Measurements from ENCODE around the gene KIAA1671. TPM values are rescaled to one million over a fixed set of nuclear protein-coding genes. Genes with fewer than 3 reads are reported as not detected.

Gene KIAA1671
- total RNA-seq, 1 experiment from 2014 or later: 18.6 TPM

DNA sequence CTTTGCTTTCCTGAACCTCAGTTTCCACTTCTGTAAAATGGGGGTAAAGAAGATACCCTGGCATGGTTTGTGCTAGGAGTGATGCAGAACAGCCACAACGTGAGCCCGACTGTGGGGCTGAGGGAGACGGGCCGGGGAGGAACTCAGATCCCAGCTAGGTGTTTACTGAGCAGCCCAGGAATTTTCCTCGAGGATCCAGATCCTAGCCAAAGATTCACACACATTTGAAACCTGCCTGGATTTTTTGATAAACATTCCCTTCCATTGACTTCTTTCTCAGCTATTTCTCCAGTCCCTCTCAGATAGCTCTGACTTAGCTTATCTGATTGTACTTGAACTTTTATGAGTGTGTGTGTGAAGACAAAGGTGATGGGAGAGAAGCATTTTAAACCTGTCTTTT, 98.0 kb downstream of the KIAA1671 start:
- no peak overlapping the region for H3K4me2 ChIP-seq (ENCODE audit: low read length)
- ChIA-PET CTCF (no interaction called here), POLR2A (ENCODE audit: unreplicated experiment) (no interaction called here)
- H3K79me2 ChIP-seq (ENCODE audit: low read length): no peaks in the 10 kb centered on the region
- TF ChIP-seq EZH2phosphoT487 (IDR thresholded peaks at IDR 0.05; ENCODE audit: borderline replicate concordance, low read length) (no peak), CTCF (conservative IDR thresholded peaks at IDR 0.05; ENCODE audit: low read depth, low read length) (no peak), EZH2 (IDR thresholded peaks at IDR 0.05; ENCODE audit: low read length, unreplicated experiment) (no peak)
- H3K36me3 ChIP-seq (ENCODE audit: low read depth, low read length): peaks cover 14% of the 10 kb centered on the region
- no peaks in the 10 kb centered on the region for H3K9me3 ChIP-seq (ENCODE audit: low read length)
- H3K4me3 ChIP-seq (ENCODE audit: low read length): no peak overlapping the region
- no peaks in the 10 kb centered on the region for H4K20me1 ChIP-seq (ENCODE audit: low read length)
- DNase-seq (no peak), ATAC-seq (no peak)
- H3K27me3 ChIP-seq (ENCODE audit: low read length): no peaks in the 10 kb centered on the region
- no peaks in the 10 kb centered on the region for H3K9me2 ChIP-seq (replicated peaks; ENCODE audit: low read length)
- no peaks in the 10 kb centered on the region for H3F3A ChIP-seq (ENCODE audit: low read length, unreplicated experiment)
- no peak overlapping the region for H3K27ac ChIP-seq (ENCODE audit: low read length)
- H3K4me1 ChIP-seq (ENCODE audit: insufficient read depth, low read length): peaks cover 5% of the 10 kb centered on the region
- no peak overlapping the region for H2AFZ ChIP-seq (ENCODE audit: low read length)
- BruUV-seq (replicated peaks): no TSS peak
- intact Hi-C loops (cut with micrococcal nuclease): no loop called here
- H3K9ac ChIP-seq (ENCODE audit: low read length): no peak overlapping the region

DNA sequence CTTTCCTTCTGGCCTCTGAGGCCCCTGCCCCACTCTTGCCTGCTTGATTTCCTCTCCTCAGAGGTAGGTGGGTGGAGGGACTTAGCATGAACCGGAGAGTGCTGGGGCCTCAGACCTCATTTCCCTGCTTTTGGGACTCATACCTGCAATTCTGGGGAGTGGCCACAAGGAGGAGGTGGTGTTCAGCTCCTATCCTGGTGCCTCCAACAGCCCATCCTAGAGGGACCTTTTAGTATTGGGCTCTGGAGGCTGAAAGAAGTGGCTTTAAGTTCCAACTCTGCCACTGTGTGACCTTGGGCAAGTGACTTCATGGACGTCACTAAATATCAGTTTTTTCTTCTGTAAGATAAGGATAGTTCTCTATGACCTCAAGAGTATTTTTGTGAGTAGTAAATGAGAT, 98.6 kb downstream of the KIAA1671 start:
- Histone ChIP-seq H3K27ac (ENCODE audit: low read length) (no peak overlapping the region), H3K4me2 (ENCODE audit: low read length) (no peak overlapping the region), H3K4me1 (ENCODE audit: insufficient read depth, low read length) (peaks cover 5% of the 10 kb centered on the region), H3K9ac (ENCODE audit: low read length) (no peak overlapping the region), H3F3A (ENCODE audit: low read length, unreplicated experiment) (no peaks in the 10 kb centered on the region), H2AFZ (ENCODE audit: low read length) (no peak overlapping the region), H3K9me3 (ENCODE audit: low read length) (no peaks in the 10 kb centered on the region), H3K36me3 (ENCODE audit: low read depth, low read length) (peaks cover 14% of the 10 kb centered on the region), H3K9me2 (replicated peaks; ENCODE audit: low read length) (no peaks in the 10 kb centered on the region), H3K27me3 (ENCODE audit: low read length) (no peaks in the 10 kb centered on the region), H3K4me3 (ENCODE audit: low read length) (no peak overlapping the region), H4K20me1 (ENCODE audit: low read length) (no peaks in the 10 kb centered on the region), H3K79me2 (ENCODE audit: low read length) (no peaks in the 10 kb centered on the region)
- intact Hi-C loops (cut with micrococcal nuclease): no loop called here
- peak; percentile 27 for DNase-seq
- TF ChIP-seq EZH2phosphoT487 (IDR thresholded peaks at IDR 0.05; ENCODE audit: borderline replicate concordance, low read length) (no peak), EZH2 (IDR thresholded peaks at IDR 0.05; ENCODE audit: low read length, unreplicated experiment) (no peak), CTCF (conservative IDR thresholded peaks at IDR 0.05; ENCODE audit: low read depth, low read length) (peak; percentile 61)
- no peak for ATAC-seq
- BruUV-seq (replicated peaks): no TSS peak
- ChIA-PET POLR2A (ENCODE audit: unreplicated experiment) (no interaction called here), CTCF (no interaction called here)

DNA sequence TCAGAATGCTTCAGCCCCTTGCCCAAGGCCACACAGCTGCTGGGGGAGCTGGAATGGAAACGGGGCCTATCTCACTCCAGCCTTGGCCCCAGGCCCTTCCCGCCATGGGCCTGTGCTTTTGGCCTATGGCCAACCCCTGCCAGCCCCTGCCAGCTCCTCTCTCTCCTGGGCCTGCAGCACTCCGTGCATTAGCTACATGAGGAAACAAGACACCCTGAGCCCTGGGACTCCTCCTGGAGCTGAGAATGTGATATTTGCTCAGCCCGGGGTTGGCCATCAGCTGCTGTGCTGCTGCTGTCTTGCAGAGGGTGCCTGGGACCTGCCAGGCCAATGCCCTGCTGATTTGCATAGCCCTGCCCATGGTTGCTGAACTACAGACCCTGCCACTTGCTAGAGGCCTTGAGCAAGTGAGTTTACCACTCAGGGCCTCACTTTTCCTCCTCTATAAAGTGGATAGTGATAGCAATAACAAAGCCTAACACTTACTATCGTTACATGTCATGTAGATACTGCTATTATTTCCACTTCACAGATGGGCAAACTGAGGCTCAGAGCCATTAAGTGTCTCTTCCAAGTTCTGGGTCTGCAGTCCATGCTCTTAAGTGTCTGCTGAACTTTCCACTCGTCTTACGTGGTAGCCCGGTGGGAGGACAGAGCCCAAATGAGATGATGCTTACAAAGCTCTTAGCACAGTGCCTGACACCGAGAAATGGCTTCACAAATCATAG, 99.6 kb downstream of the KIAA1671 start:
- no peaks in the 10 kb centered on the region for H3K27me3 ChIP-seq (ENCODE audit: low read length)
- DNase-seq (no peak), ATAC-seq (peak; percentile 49)
- no peak overlapping the region for H3K4me3 ChIP-seq (ENCODE audit: low read length)
- peaks cover 5% of the 10 kb centered on the region for H3K4me1 ChIP-seq (ENCODE audit: insufficient read depth, low read length)
- no peaks in the 10 kb centered on the region for H3K9me2 ChIP-seq (replicated peaks; ENCODE audit: low read length)
- no TSS peak for BruUV-seq (replicated peaks)
- H3K9me3 ChIP-seq (ENCODE audit: low read length): no peaks in the 10 kb centered on the region
- H4K20me1 ChIP-seq (ENCODE audit: low read length): no peaks in the 10 kb centered on the region
- H3K27ac ChIP-seq (ENCODE audit: low read length): no peak overlapping the region
- no peak overlapping the region for H3K9ac ChIP-seq (ENCODE audit: low read length)
- no peak for TF ChIP-seq CTCF (conservative IDR thresholded peaks at IDR 0.05; ENCODE audit: low read depth, low read length)
- TF ChIP-seq EZH2 (IDR thresholded peaks at IDR 0.05; ENCODE audit: low read length, unreplicated experiment): no peak
- no peak for TF ChIP-seq EZH2phosphoT487 (IDR thresholded peaks at IDR 0.05; ENCODE audit: borderline replicate concordance, low read length)
- ChIA-PET CTCF (no interaction called here), POLR2A (ENCODE audit: unreplicated experiment) (interaction anchor here (0.6 kb wide), 1 partner anchor 349 kb away, joined by 20 read pairs; no protein-coding TSS in a partner anchor)
- H3K4me2 ChIP-seq (ENCODE audit: low read length): no peak overlapping the region
- H2AFZ ChIP-seq (ENCODE audit: low read length): no peak overlapping the region
- H3K36me3 ChIP-seq (ENCODE audit: low read depth, low read length): peaks cover 14% of the 10 kb centered on the region
- intact Hi-C loops (cut with micrococcal nuclease): no loop called here
- H3K79me2 ChIP-seq (ENCODE audit: low read length): no peaks in the 10 kb centered on the region
- H3F3A ChIP-seq (ENCODE audit: low read length, unreplicated experiment): no peaks in the 10 kb centered on the region
